H9 (cell line): ENCODE results near the gene MAP2K1. TPM values are rescaled to one million over a fixed set of nuclear protein-coding genes. Genes with fewer than 3 reads are reported as not detected.
A peak's percentile ranks its signal among the peaks of the same experiment; 100 is the strongest.

Experiments used
- DNase-seq: peaks from one replicate; pipeline ENCODE4 v3.0.0-alpha.2; 2017
- H2AFZ ChIP-seq: one replicate; pipeline ENCODE4 v1.6.1; 2013; ENCODE audit warnings: mild to moderate bottlenecking, low read length, control low read depth, moderate library complexity
- H2AK5ac ChIP-seq: 2 replicates; pipeline ENCODE4 v1.6.1; 2013; ENCODE audit warnings: low read length, control low read depth, mixed read lengths; ENCODE audit not compliant: insufficient read length
- H2BK120ac ChIP-seq: one replicate; pipeline ENCODE4 v1.6.1; 2013; ENCODE audit warnings: low read depth, mild to moderate bottlenecking, low read length, control low read depth, inconsistent platforms; ENCODE audit not compliant: poor library complexity, severe bottlenecking
- H2BK12ac ChIP-seq: 2 replicates; pipeline ENCODE4 v1.6.1; 2013; ENCODE audit warnings: low read length, control low read depth, mixed read lengths, low read depth; ENCODE audit not compliant: insufficient read length
- H2BK15ac ChIP-seq: 2 replicates; pipeline ENCODE4 v1.6.1; 2013; ENCODE audit warnings: low read depth, low read length, control low read depth
- H2BK20ac ChIP-seq: one replicate; pipeline ENCODE4 v1.6.1; 2013; ENCODE audit warnings: low read depth, mild to moderate bottlenecking, low read length, control low read depth, inconsistent platforms; ENCODE audit not compliant: poor library complexity, severe bottlenecking
- H2BK5ac ChIP-seq: 2 replicates; pipeline ENCODE4 v1.6.1; 2013; ENCODE audit warnings: low read length, control low read depth, mixed read lengths; ENCODE audit not compliant: insufficient read length
- H3K14ac ChIP-seq: 2 replicates; pipeline ENCODE4 v1.6.1; 2013; ENCODE audit warnings: low read length, control low read depth; ENCODE audit not compliant: insufficient read depth
- H3K18ac ChIP-seq: 2 replicates; pipeline ENCODE4 v1.6.1; 2013; ENCODE audit warnings: low read depth, mild to moderate bottlenecking, mixed read lengths, low read length, control low read depth; ENCODE audit not compliant: insufficient read length
- H3K23ac ChIP-seq: 2 replicates; pipeline ENCODE4 v1.6.1; 2013; ENCODE audit warnings: low read length, control low read depth, mixed read lengths, low read depth; ENCODE audit not compliant: insufficient read length
- H3K23me2 ChIP-seq: 2 replicates; pipeline ENCODE4 v1.6.1; 2013; ENCODE audit warnings: low read depth, mild to moderate bottlenecking, mixed read lengths, low read length, control low read depth; ENCODE audit not compliant: insufficient read length, poor library complexity, severe bottlenecking
- H3K27ac ChIP-seq: 2 replicates; pipeline ENCODE4 v1.5.1; 2013; ENCODE audit warnings: low read length, control low read depth, mixed read lengths, low read depth; ENCODE audit not compliant: insufficient read length
- H3K27me3 ChIP-seq: 2 replicates; pipeline ENCODE4 v1.6.1; 2013; ENCODE audit warnings: low read length, control low read depth, inconsistent platforms; ENCODE audit not compliant: insufficient read depth
- H3K4ac ChIP-seq: 2 replicates; pipeline ENCODE4 v1.6.1; 2013; ENCODE audit warnings: low read depth, mild to moderate bottlenecking, control low read depth, inconsistent platforms, low read length, moderate library complexity
- H3K4me1 ChIP-seq: 2 replicates; pipeline ENCODE4 v1.6.1; 2013; ENCODE audit warnings: low read length, control low read depth, inconsistent platforms; ENCODE audit not compliant: insufficient read depth
- H3K4me2 ChIP-seq: 2 replicates; pipeline ENCODE4 v1.6.1; 2013; ENCODE audit warnings: low read length, control low read depth, mixed read lengths; ENCODE audit not compliant: insufficient read length, insufficient read depth
- H3K56ac ChIP-seq: 2 replicates; pipeline ENCODE4 v1.6.1; 2013; ENCODE audit warnings: low read depth, mild to moderate bottlenecking, mixed read lengths, low read length, control low read depth; ENCODE audit not compliant: insufficient read length
- H3K79me1 ChIP-seq: 2 replicates; pipeline ENCODE4 v1.6.1; 2013; ENCODE audit warnings: low read depth, mild to moderate bottlenecking, moderate library complexity, low read length, control low read depth, inconsistent platforms; ENCODE audit not compliant: insufficient read depth, poor library complexity, severe bottlenecking
- H3K79me2 ChIP-seq: 2 replicates; pipeline ENCODE4 v1.6.1; 2013; ENCODE audit warnings: low read length, control low read depth, inconsistent platforms; ENCODE audit not compliant: insufficient read depth
- H3K9ac ChIP-seq: 2 replicates; pipeline ENCODE4 v1.6.1; 2013; ENCODE audit warnings: low read length, control low read depth, mixed read lengths; ENCODE audit not compliant: insufficient read length; ENCODE audit errors: extremely low read depth
- H3K9me3 ChIP-seq: one replicate; pipeline ENCODE4 v1.6.1; 2013; ENCODE audit warnings: low read depth, low read length, inconsistent platforms; ENCODE audit not compliant: control insufficient read depth
- H3T11ph ChIP-seq: one replicate; pipeline ENCODE4 v1.6.1; 2013; ENCODE audit warnings: mild to moderate bottlenecking, low read length, control low read depth, inconsistent platforms
- H4K20me1 ChIP-seq: one replicate; pipeline ENCODE4 v1.6.1; 2013; ENCODE audit not compliant: control insufficient read depth, insufficient read length, insufficient read depth
- H4K5ac ChIP-seq: 2 replicates; pipeline ENCODE4 v1.6.1; 2013; ENCODE audit warnings: low read depth, mild to moderate bottlenecking, mixed read lengths, low read length, control low read depth; ENCODE audit not compliant: insufficient read length
- H4K8ac ChIP-seq: replicated peaks from 2 replicates; pipeline ENCODE4 v1.6.1; 2013; ENCODE audit warnings: low read length, control low read depth, mixed read lengths, low read depth; ENCODE audit not compliant: insufficient read length
- H4K91ac ChIP-seq: 2 replicates; pipeline ENCODE4 v1.6.1; 2013; ENCODE audit warnings: low read depth, mild to moderate bottlenecking, moderate library complexity, mixed read lengths, low read length, control low read depth; ENCODE audit not compliant: insufficient read length
- H3K27ac Mint-ChIP-seq, 3 experiments: 2 replicates in 2 of 3; 3 replicates in 1 of 3; pipeline ENCODE4 v1.8.0; 2020 to 2021; ENCODE audit warnings: mixed read lengths in 3 of 3, mild to moderate bottlenecking in 1 of 3, moderate library complexity in 1 of 3
- H3K27me3 Mint-ChIP-seq: 2 replicates; pipeline ENCODE4 v1.8.0; 2021; ENCODE audit warnings: low read depth, mild to moderate bottlenecking, moderate library complexity, mixed read lengths
- H3K36me3 Mint-ChIP-seq, 3 experiments: 2 replicates in 2 of 3; 3 replicates in 1 of 3; pipeline ENCODE4 v1.8.0; 2020 to 2021; ENCODE audit warnings: low read depth in 3 of 3, mixed read lengths in 3 of 3; ENCODE audit not compliant: insufficient read depth in 1 of 3
- H3K4me1 Mint-ChIP-seq, 2 experiments: 2 replicates each; pipeline ENCODE4 v1.8.0; 2020; ENCODE audit warnings: mixed read lengths in 2 of 2
- H3K4me3 Mint-ChIP-seq, 2 experiments: 2 replicates in 1 of 2; 3 replicates in 1 of 2; pipeline ENCODE4 v1.8.0; 2020 to 2021; ENCODE audit warnings: mild to moderate bottlenecking in 2 of 2, mixed read lengths in 2 of 2, moderate library complexity in 1 of 2
- H3K9me3 Mint-ChIP-seq, 2 experiments: 2 replicates in 1 of 2; 3 replicates in 1 of 2; pipeline ENCODE4 v1.8.0; 2020; ENCODE audit warnings: mild to moderate bottlenecking in 2 of 2, mixed read lengths in 2 of 2, moderate library complexity in 1 of 2
- WGBS: extraction: QIAGEN DNeasy Blood & Tissue Kit; methylation state at CpG from one replicate; pipeline ENCODE4 v1.1.7; 2013; ENCODE audit warnings: missing lambda C conversion rate, low lambda C conversion rate, mixed read lengths; ENCODE audit not compliant: insufficient read length; ENCODE audit errors: extremely low coverage; 5-methylcytosine and 5-hydroxymethylcytosine counted together
- total RNA-seq: library from RNA; stranded (reverse); gene quantifications from 2 replicates; pipeline ENCODE4 v1.2.1, GENCODE V29; 2021
- TF ChIP-seq, protein P1 (sequence below): fragments of 200-600 bp; sonication (generic); conservative IDR thresholded peaks from 3 replicates; pipeline ENCODE4 v1.8.0; 2021; ENCODE audit warnings: antibody characterized with exemption, mild to moderate bottlenecking

MAP2K1 gene
- total RNA-seq, 1 experiment from 2014 or later = 50.8 TPM

DNA sequence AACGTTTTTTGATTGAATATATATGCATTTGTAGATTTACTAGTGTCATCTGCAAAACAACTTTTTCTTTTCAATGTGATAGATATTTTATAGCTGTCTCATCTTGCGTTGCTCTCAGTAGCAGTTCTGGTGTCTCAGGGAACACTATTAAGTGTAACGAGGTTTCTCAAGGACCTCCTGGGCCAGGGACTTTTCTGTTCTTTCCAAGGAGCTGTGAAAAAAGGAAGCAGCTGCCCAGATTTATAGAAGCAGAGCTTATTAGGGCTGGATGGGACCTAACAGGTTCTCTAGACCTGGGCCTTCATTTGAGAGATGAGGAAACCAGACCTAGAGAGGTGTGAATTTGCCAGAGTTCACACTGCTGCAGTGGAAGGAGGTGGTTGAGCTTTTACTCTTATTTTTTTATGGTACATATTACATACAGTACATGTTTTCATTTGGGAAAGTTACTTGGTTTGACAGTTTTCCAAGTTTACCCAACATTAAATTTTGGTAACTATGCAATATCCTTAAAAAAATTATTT, 16.1 kb downstream of the MAP2K1 start:
- Mint-ChIP-seq H3K27me3 (no peaks in the 10 kb centered on the region), H3K27ac (peak overlapping the region; percentile 81 to 95 (median 94); a peak in 6 of 7 replicates), H3K36me3 (peaks cover 8 to 12% (median 9%) of the 10 kb centered on the region in 3 experiments; a peak in 5 of 7 replicates), H3K4me3 (no peak overlapping the region), H3K9me3 (no peaks in the 10 kb centered on the region), H3K4me1 (peaks cover 49 to 61% of the 10 kb centered on the region in 2 experiments)
- Histone ChIP-seq H3K23me2 (no peaks in the 10 kb centered on the region), H2BK20ac (no peak overlapping the region), H3K4ac (no peak overlapping the region), H3K9ac (no peak overlapping the region), H3K79me1 (peaks cover 3% of the 10 kb centered on the region), H2BK120ac (no peak overlapping the region), H3K9me3 (no peaks in the 10 kb centered on the region), H2AFZ (no peak overlapping the region), H2AK5ac (no peak overlapping the region), H3K4me2 (no peak overlapping the region), H4K5ac (no peak overlapping the region), H2BK5ac (no peak overlapping the region), H4K91ac (no peak overlapping the region), H3K27ac (no peak overlapping the region), H3K4me1 (peaks cover 16% of the 10 kb centered on the region; the same call in 1 of the 2 replicates), H2BK12ac (no peak overlapping the region), H4K8ac (no peak overlapping the region), H4K20me1 (no peaks in the 10 kb centered on the region), H3K14ac (no peak overlapping the region), H3T11ph (no peak overlapping the region), H3K56ac (no peak overlapping the region), H2BK15ac (no peak overlapping the region), H3K23ac (no peak overlapping the region), H3K79me2 (peaks cover 20% of the 10 kb centered on the region; the same call in 1 of the 2 replicates), H3K27me3 (no peaks in the 10 kb centered on the region), H3K18ac (no peak overlapping the region)
- DNase-seq = no peak
- TF ChIP-seq, protein P1, sequence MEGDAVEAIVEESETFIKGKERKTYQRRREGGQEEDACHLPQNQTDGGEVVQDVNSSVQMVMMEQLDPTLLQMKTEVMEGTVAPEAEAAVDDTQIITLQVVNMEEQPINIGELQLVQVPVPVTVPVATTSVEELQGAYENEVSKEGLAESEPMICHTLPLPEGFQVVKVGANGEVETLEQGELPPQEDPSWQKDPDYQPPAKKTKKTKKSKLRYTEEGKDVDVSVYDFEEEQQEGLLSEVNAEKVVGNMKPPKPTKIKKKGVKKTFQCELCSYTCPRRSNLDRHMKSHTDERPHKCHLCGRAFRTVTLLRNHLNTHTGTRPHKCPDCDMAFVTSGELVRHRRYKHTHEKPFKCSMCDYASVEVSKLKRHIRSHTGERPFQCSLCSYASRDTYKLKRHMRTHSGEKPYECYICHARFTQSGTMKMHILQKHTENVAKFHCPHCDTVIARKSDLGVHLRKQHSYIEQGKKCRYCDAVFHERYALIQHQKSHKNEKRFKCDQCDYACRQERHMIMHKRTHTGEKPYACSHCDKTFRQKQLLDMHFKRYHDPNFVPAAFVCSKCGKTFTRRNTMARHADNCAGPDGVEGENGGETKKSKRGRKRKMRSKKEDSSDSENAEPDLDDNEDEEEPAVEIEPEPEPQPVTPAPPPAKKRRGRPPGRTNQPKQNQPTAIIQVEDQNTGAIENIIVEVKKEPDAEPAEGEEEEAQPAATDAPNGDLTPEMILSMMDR = no peak
- no CpG with 5 or more reads among the region's 3 CpGs for WGBS
